Smooth muscle cell of the brain vasculature (primary cell): Measurements from ENCODE around the gene LAMC3.

ENCODE experiments used
- DNase-seq: peaks from one replicate; pipeline ENCODE4 v3.0.0-alpha.2; 2012; ENCODE audit warnings: low read depth, low spot score

Gene LAMC3

DNA sequence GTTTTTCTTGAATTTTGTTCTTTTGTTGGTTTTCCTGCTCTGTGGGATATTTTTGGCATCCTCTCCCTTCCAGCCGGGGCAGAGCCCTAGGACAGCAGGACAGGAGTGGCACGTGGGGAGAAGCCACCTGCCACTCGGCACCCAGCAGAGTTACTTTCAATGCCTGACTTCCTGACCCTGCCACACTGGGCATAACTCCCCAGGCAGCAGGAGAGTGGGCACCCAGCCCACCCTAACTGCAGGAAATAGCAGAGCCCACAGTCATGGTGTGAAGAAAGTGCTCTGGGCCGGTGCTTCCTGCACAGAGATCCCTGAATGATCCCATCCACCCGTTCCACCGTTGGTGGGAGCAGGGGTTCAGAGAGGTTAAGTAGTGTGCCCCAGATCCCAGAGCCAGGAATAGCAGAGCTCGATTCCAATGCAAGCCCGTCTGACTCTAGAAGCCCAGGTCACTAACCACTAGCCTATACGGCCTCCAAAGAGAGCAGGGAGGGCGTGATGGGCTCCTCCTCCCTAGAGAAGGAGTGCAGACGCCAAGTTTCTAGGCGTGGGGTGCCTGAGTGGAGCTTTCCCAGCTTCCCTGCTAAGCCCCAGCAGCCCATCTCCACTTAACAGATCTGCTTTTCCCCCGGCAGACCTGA, 108.3 kb downstream of the LAMC3 start:
- DNase-seq = no peak

DNA sequence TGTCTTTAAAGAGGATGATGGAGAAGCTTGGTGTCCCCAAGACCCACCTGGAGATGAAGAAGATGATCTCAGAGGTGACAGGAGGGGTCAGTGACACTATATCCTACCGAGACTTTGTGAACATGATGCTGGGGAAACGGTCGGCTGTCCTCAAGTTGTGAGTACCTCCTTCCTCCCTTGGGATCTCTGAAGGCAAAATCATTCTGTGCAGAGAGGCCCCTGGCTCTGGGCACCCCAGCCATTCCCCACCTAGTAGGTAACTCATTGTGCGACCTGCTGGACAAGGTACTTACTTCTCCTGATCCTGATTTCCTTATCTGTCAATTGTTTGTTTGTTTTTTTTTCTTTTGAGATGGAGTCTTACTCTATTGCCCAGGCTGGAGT, 108.8 kb downstream of the LAMC3 start:
- no peak for DNase-seq

DNA sequence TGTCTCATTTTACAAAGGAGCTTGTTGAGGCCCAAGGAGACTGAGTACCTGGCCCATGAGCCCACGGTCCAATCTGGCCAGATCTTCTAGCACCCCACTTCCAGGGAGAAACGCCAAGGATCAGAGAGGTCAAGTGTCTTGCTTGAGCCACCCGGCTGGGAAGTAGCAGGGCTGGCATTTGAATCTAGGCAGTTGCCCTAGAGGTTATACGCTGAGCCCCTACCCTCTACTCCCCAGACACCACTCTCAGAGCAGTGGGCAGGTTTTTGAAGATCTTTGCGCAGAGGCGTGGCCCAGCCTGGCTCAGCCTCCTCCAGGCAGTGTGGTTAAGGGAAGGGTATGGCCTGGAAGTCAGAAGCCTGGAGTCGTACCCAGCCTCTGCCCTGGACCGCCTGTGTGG, 110.6 kb downstream of the LAMC3 start:
- no peak for DNase-seq

- DNase-seq = no peak
Observed at GRCh38 chr9:131120620-131121228, 111.8 kb downstream of the LAMC3 start.

DNA sequence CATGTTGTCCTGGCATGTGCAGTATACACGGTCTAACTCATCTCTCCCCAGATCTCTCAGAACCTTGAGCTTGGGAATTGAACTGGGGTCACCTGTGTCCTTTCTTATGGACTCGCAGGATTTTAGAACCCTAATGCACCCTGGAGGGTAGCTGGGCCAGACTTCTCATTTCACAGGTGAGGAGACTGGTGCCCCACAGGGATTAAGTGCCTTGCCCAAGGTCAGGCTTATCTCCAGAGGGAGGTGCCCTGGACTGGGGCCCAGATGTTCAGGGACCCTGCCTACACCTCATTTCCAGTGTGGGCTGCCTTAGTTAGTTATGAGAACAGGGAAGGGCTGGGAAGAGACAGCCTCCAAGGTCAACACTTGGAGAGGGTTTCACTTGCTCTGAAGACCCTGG, 112.4 kb downstream of the LAMC3 start:
- no peak for DNase-seq

- no peak for DNase-seq
Observed at GRCh38 chr9:131122158-131122557, 113.2 kb downstream of the LAMC3 start.

- no peak for DNase-seq
Observed at GRCh38 chr9:131125038-131125287, 116.0 kb downstream of the LAMC3 start.

GRCh38 chr9:131125288-131126058, 116.5 kb downstream of the LAMC3 start, which contains the start of gene NUP214:
TSS of gene NUP214 (plus strand) at chr9:131125586. CDS start at chr9:131125705, 119 bp downstream.
- DNase-seq = peak; percentile 96

GRCh38 chr9:131126059-131126426, 117.1 kb downstream of the LAMC3 start:
- DNase-seq = no peak

- DNase-seq = no peak
Observed at GRCh38 chr9:131129183-131129582, 120.2 kb downstream of the LAMC3 start.

DNA sequence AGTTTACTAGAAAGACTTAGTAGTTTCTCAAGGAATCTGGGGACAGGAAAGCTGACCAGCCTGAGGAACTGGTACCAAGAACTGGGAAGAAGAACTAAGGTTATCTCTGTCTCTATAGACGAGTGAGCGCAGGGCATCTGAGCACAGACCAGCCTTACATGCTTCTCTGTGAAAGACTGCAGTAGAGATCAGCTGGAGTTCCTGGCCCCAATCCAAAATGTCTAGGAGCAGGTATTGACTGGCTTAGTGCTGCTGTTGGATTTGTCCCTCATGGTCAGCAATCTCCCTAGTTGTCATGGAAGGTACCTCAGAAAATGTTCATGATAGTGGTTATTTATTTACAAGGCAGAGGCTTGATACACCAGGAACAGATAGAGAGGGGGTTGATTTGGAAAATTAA, 129.7 kb downstream of the LAMC3 start:
- no peak for DNase-seq

GRCh38 chr9:131140112-131140511, 131.1 kb downstream of the LAMC3 start:
- DNase-seq = no peak

- no peak for DNase-seq
Observed at GRCh38 chr9:131140550-131140949, 131.6 kb downstream of the LAMC3 start.

GRCh38 chr9:131142160-131142559, 133.2 kb downstream of the LAMC3 start:
- no peak for DNase-seq
